Astrocyte of the cerebellum (primary cell): Measurements from ENCODE around the gene CEP72.

ENCODE experiments used
- DNase-seq: peaks from one replicate; pipeline ENCODE4 v3.0.0-alpha.2; 2011; ENCODE audit warnings: low read depth
- H3K4me3 ChIP-seq: 2 replicates; pipeline ENCODE4 v1.5.1; 2011; ENCODE audit warnings: mild to moderate bottlenecking, low read depth, low read length, moderate library complexity
- CTCF ChIP-seq: IDR thresholded peaks from 2 replicates; pipeline ENCODE4 v1.5.1; 2012; ENCODE audit warnings: low read length, low read depth, moderate library complexity, mild to moderate bottlenecking; ENCODE audit errors: missing control alignments
- in situ Hi-C: cut with HindIII; loops from 2 replicates; pipeline ENCODE4 v1.10.0; 2017; ENCODE audit warnings: low sequenced_read_pairs

The CEP72 gene

GRCh38 chr5:622946-623522, 10.9 kb downstream of the CEP72 start:
- DNase-seq: no peak
- TF ChIP-seq CTCF: no peak
- no peak overlapping the region for H3K4me3 ChIP-seq
- in situ Hi-C loops: loop anchor here (25.0 kb wide), 1 partner anchor 111 kb away; the partner anchor contains the start of gene SLC9A3

GRCh38 chr5:623531-623930, 11.4 kb downstream of the CEP72 start:
- in situ Hi-C loops: loop anchor here (25.0 kb wide), 1 partner anchor 111 kb away; the partner anchor contains the start of gene SLC9A3
- no peak for DNase-seq
- H3K4me3 ChIP-seq: no peak overlapping the region
- TF ChIP-seq CTCF: no peak

GRCh38 chr5:624118-624950, 12.2 kb downstream of the CEP72 start:
- no peak for DNase-seq
- no peak for TF ChIP-seq CTCF
- no peak overlapping the region for H3K4me3 ChIP-seq
- in situ Hi-C loops: loop anchor here (25.0 kb wide), 1 partner anchor 112 kb away; the partner anchor contains the start of gene SLC9A3

DNA sequence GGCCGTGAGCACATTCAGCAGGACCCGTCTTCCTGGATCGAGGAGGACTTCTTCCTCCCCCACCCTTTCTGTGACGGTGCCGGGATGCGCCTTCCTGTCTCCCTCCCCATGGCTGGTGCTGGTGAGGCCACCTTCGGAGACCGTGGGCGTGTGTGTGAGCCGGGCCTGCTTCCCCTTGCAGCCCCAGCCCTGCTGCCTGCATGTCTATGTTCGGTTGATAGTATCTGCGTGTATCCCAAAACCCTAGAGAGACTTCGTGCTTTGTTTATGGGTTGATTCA, 12.8 kb downstream of the CEP72 start:
- in situ Hi-C loops: loop anchor here (25.0 kb wide), 1 partner anchor 113 kb away; the partner anchor contains the start of gene SLC9A3
- no peak for TF ChIP-seq CTCF
- no peak for DNase-seq
- H3K4me3 ChIP-seq: no peak overlapping the region

DNA sequence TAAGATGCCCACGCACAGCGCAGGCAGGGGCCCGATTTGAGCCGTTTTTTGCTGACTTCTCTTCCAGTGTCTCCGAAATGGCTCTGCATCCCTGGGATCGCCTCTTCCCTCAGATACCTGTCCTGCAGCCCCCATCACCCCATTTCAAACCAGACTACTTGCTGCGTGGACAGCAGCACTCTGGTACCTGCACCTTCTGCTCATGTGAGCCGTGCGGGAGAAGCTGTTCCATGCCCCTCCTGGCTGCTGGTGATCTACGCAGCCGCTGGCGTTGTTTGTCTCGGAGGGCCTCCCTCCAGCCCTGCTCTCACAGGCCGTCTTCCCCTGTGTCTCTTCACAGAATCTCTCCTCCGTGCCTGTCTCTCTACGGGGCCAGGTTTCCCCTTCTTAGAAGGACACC, 13.4 kb downstream of the CEP72 start:
- DNase-seq: no peak
- TF ChIP-seq CTCF: no peak
- H3K4me3 ChIP-seq: no peak overlapping the region
- in situ Hi-C loops: no loop called here

- DNase-seq: no peak
- in situ Hi-C loops: no loop called here
- no peak for TF ChIP-seq CTCF
- no peak overlapping the region for H3K4me3 ChIP-seq
Measured at GRCh38 chr5:626850-627249, 14.7 kb downstream of the CEP72 start.
